HuH-7 (cell line): ENCODE measurements around the gene SLC5A3.

ENCODE experiments used
- DNase-seq: peaks from one replicate; pipeline ENCODE4 v3.0.0; 2011; ENCODE audit warnings: low spot score

The SLC5A3 gene

GRCh38 chr21:34100337-34100736 lies 27.0 kb downstream of the SLC5A3 start:
- no peak for DNase-seq

- no peak for DNase-seq
These were observed 27.4 kb downstream of the SLC5A3 start for GRCh38 chr21:34100790-34101189.

GRCh38 chr21:34105947-34106541 lies 32.7 kb downstream of the SLC5A3 start:
- DNase-seq = no peak

GRCh38 chr21:34107606-34108005 lies 34.2 kb downstream of the SLC5A3 start:
- no peak for DNase-seq

- no peak for DNase-seq
These were observed 35.7 kb downstream of the SLC5A3 start for GRCh38 chr21:34109075-34109474.

GRCh38 chr21:34110594-34111202 lies 37.3 kb downstream of the SLC5A3 start:
- no peak for DNase-seq

- DNase-seq = no peak
These were observed 39.1 kb downstream of the SLC5A3 start for GRCh38 chr21:34112316-34113033.

- DNase-seq = no peak
These were observed 40.5 kb downstream of the SLC5A3 start for GRCh38 chr21:34113842-34114241.

- no peak for DNase-seq
These were observed 41.8 kb downstream of the SLC5A3 start for GRCh38 chr21:34115160-34115559.

- no peak for DNase-seq
These were observed 43.2 kb downstream of the SLC5A3 start for GRCh38 chr21:34116569-34116968.

- no peak for DNase-seq
These were observed 47.5 kb downstream of the SLC5A3 start for GRCh38 chr21:34120867-34121266.

GRCh38 chr21:34122047-34122446 lies 48.7 kb downstream of the SLC5A3 start:
- no peak for DNase-seq
